Measurements from ENCODE around the gene UGT1A1.
A peak's percentile ranks its signal among the peaks of the same experiment; 100 is the strongest.
"Not testable (repeated sequence)": the region's sequence is repeated elsewhere in the genome, so short reads cannot be mapped to it uniquely, and the experiment has no call there.

The UGT1A1 gene

DNA sequence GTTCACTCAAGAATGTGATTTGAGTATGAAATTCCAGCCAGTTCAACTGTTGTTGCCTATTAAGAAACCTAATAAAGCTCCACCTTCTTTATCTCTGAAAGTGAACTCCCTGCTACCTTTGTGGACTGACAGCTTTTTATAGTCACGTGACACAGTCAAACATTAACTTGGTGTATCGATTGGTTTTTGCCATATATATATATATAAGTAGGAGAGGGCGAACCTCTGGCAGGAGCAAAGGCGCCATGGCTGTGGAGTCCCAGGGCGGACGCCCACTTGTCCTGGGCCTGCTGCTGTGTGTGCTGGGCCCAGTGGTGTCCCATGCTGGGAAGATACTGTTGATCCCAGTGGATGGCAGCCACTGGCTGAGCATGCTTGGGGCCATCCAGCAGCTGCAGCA lies at the start of gene UGT1A1:
UGT1A1 (plus strand) TSS at position 228 of the 400 bp plus-strand sequence; CDS start at position 246, 18 bp downstream.
- no peak for DNase-seq (ENCODE audit: extremely low read depth in 1 of 2, low read depth in 1 of 2)

DNA sequence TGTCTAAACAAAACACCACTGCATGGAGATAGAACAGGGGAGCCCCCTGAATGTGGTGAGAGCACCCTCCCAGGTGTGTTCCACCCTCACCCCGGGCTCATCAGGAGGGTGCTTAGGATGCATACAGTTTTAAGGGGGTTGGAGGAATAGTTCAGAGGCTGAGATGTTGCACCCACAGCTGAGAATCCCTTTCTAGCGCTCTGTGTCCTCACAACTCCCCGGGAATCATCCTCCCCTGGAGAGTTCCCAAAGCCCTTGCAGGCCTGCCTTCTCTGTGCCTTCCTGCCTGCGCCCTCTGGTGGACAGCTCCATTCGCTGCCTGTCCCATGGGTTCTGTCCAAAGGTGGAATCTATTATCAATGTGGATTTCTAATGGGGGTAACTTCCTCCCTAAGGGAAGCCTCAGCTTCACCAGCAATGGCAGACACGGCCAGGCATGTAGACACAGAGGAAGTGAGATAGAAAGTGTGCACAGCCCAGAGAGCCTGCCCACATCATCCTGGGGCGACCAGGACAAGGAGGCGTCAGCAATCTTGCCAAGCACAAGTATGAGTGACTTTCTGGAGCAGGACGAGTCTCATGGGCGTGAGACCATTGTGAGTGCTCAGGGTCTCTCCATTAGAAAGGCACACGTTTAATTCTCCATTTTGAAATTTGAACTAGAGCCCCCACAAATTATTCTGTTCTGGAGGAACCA lies 48.6 kb upstream of the UGT1A1 start:
- DNase-seq (ENCODE audit: extremely low read depth in 1 of 2, low read depth in 1 of 2): peak; percentile 34 to 55

DNA sequence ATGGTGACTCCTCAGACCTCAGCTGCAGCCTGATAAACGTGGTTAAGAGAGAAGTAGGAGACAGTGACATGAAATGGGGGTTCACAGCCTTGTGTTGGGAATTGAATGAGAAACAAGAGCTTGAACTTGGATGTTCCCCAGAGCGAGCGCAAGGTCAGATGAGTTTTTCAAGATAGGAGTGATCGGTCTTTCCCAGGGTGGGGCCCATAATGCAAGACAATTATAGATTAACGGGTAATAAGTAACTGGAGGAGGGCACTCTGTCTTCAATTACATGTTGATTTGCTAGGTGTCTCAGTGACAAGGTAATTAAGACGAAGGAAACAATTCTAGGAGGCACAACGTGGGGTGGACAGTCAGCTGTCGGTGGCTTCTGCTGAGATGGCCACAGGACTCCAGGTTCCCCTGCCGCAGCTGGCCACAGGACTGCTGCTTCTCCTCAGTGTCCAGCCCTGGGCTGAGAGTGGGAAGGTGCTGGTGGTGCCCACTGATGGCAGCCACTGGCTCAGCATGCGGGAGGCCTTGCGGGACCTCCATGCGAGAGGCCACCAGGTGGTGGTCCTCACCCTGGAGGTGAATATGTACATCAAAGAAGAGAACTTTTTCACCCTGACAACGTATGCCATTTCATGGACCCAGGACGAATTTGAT lies 47.3 kb upstream of the UGT1A1 start, which contains the start of gene UGT1A5:
UGT1A5 (plus strand) TSS at position 297 of the 651 bp plus-strand sequence; CDS start at position 382, 85 bp downstream.
- DNase-seq (ENCODE audit: extremely low read depth in 1 of 2, low read depth in 1 of 2): no peak

DNA sequence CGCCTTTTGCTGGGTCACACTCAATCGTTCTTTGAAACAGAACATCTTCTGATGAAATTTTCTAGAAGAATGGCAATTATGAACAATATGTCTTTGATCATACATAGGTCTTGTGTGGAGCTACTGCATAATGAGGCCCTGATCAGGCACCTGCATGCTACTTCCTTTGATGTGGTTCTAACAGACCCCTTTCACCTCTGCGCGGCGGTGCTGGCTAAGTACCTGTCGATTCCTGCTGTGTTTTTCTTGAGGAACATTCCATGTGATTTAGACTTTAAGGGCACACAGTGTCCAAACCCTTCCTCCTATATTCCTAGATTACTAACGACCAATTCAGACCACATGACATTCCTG lies 46.8 kb upstream of the UGT1A1 start:
- no peak for DNase-seq (ENCODE audit: extremely low read depth in 1 of 2, low read depth in 1 of 2)

DNA sequence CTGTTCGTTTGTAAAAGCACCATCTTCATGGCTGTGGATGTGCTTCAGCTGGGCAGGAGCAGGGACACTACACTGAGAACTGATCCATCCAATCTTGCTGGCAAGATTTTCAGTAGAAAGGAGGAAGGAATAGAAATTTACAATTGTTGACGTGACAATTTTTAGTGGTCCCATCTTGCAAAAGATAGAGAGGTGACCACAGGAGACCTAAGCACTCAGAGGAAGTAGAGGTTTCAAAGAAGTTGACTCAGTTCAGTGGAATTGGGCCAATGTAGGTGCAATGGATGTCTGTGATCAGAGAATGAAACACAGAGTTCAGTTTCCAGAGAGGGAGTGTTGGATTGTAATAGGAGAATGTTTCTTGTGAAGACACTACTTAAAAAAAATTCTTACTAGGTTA lies 45.9 kb upstream of the UGT1A1 start:
- DNase-seq (ENCODE audit: extremely low read depth in 1 of 2, low read depth in 1 of 2): no peak

DNA sequence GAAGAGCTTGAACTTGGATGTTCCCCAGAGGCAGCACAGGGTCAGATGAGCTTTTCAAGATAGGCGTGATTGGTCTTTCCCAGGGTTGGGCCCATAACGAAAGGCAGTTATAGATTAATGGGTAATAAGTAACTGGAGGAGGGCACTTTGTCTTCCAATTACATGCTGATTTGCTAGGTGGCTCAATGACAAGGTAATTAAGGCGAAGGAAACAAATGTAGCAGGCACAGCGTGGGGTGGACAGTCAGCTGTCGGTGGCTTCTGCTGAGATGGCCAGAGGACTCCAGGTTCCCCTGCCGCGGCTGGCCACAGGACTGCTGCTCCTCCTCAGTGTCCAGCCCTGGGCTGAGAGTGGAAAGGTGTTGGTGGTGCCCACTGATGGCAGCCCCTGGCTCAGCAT lies 41.5 kb upstream of the UGT1A1 start, which contains the start of gene UGT1A4:
UGT1A4 (plus strand) TSS at position 185 of the 400 bp plus-strand sequence; CDS start at position 270, 85 bp downstream.
- DNase-seq (ENCODE audit: extremely low read depth in 1 of 2, low read depth in 1 of 2): no peak

DNA sequence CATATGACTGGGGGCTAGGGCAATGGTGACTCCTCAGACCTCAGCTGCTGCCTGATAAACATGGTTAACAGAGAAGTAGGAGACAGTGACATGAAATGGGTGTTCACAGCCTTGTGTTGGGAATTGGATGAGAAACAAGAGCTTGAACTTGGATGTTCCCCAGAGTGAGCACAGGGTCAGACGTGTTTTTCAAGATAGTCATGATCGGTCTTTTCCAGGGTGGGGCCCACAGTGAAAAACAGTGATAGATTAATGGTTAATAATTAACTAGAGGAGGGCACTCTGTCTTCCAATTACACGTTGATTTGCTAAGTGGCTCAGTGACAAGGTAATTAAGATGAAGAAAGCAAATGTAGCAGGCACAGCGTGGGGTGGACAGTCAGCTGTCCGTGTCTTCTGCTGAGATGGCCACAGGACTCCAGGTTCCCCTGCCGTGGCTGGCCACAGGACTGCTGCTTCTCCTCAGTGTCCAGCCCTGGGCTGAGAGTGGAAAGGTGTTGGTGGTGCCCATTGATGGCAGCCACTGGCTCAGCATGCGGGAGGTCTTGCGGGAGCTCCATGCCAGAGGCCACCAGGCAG lies 31.3 kb upstream of the UGT1A1 start, which contains the start of gene UGT1A3:
UGT1A3 (plus strand) TSS at position 320 of the 579 bp plus-strand sequence; CDS start at position 405, 85 bp downstream.
- DNase-seq (ENCODE audit: extremely low read depth in 1 of 2, low read depth in 1 of 2): no peak

DNA sequence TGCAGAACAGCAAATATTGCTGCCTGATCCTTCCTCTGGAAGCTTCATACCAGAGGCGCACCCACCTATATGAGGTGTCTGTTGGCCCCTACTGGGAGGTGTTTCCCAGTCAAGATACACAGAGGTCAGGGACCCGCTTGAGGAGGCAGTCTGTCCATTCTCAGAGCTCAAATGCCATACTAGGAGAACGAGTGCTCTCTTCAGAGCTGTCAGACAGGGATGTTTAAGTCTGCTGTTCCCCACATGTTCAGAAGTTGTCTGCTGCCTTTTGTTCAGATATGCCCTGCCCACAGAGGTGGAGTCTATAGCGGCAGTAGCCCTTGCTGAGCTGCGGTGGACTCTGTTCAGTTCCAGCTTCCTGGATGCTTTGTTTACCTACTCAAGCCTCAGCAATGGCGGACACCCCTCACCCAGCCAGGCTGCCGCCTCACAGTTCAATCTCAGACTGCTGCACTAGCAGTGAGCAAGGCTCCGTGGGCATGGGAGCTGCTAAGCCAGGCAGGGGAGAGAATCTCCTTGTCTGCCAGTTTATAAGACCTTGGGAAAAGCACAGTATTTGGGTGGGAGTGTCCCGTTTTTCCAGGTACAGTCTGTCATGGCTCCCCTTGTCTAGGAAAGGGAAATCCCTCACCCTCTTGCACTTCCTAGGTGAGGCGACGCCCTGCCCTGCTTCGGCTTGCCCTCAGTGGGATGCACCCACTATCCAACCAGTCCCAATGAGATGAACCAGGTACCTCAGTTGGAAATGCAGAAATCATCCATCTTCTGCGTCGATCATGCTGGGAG lies 23.0 kb upstream of the UGT1A1 start:
- not testable (repeated sequence) for DNase-seq (ENCODE audit: extremely low read depth in 1 of 2, low read depth in 1 of 2)

DNA sequence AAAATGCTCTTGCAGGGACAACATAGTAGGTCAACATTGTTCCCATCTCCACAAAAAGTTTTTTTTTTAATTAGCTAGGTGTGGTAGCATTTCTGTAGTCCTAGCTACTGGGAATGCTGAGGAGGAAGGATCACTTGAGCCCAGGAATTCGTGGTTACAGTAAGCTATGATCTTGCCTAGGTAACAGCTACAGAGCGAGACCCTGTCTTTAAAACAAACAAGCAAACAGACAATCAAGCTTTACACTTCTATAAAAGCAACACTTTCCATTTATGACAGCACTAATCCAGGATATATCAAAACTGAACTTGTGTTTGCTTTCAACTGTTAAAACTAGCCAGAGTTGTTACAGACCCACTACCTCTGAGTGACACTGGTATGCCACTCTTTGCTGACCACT lies 19.2 kb upstream of the UGT1A1 start:
- DNase-seq (ENCODE audit: extremely low read depth in 1 of 2, low read depth in 1 of 2): no peak

DNA sequence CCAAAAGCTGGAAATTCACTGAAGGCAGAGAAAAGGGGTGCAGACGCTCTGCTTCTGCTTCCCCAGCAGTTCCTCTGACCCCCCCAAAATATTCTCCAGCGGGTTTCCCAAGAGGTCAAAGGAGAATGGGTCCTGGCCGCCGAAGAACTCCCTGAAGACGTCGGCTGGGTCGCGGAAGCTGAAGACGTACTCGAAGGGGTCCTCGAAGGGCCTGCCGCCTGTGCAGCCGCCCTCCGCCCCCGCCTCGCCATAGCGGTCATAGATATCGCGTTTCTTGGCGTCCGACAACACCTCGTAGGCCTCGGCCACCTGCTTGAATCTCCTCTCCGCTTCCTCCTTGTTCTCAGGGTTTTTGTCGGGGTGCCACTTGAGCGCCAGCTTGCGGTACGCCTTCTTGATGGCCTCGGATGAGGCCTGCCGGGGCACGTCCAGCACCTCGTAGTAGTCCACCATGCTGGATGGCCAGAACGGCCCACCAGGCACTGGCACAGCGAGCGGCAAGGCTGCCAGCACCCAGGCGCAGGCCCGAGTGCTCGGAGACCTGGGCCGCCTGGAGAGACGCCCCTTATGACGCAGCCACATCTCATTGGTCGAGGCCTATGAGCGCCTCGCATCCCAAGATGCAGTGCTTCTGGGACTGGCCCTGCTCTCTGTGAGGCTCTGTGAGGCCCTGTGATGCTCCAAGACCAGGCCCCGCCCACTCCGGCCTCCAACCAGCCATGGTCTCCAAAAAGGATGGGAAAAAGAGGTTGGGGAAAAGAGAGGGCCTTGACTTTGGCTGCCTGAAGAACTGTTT lies 16.4 kb upstream of the UGT1A1 start:
- DNase-seq (ENCODE audit: extremely low read depth in 1 of 2, low read depth in 1 of 2): no peak

DNA sequence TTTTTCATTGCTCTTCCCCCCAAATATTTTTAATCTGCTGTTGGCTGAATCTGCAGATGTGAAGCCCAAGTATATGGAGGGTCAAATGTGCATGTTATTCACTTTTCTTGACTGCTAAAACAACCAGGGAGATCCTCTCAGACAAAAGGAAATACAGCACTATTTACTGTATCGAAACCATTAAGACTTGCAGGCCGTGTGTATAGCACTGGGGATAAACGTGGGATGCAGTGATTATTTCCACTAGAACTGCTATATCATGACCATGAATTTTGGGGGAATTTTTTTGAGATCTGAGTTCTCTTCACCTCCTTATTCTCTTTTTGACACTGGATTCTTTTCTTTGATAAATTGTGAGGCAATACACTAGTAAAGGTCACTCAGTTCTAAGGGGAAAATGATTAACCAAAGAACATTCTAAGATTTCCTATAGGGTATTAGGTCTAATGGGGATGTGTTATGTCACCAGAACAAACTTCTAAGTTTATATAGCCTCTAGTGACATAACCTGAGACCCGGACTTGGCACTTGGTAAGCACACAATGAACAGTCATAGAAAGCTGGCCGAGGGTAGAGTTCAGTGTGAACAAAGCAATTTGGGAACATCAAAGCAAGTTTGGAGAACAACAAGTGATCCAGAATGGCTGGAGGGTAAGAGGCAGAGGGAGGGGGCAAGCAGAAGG lies 14.9 kb upstream of the UGT1A1 start:
- DNase-seq (ENCODE audit: extremely low read depth in 1 of 2, low read depth in 1 of 2): no peak

DNA sequence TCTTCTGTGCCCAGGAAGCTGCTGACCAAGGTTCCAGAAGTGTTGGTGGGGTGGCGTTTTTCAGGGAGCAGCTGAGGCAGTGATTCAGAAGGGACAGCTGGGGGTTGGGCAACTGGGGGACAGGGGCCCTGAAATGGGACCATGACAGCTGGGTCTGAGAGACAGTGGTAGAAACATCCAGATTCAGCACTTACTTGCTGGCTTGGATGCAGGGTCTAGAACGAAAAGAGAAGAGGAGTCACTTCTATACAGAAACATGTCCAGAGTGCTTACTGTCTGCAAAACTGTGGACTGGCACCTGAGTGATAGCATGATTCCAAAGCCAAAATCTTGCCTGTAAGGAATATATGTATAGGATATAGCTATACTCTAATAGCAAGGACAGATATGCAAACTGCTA lies 14.2 kb upstream of the UGT1A1 start:
- not testable (repeated sequence) for DNase-seq (ENCODE audit: extremely low read depth in 1 of 2, low read depth in 1 of 2)

DNA sequence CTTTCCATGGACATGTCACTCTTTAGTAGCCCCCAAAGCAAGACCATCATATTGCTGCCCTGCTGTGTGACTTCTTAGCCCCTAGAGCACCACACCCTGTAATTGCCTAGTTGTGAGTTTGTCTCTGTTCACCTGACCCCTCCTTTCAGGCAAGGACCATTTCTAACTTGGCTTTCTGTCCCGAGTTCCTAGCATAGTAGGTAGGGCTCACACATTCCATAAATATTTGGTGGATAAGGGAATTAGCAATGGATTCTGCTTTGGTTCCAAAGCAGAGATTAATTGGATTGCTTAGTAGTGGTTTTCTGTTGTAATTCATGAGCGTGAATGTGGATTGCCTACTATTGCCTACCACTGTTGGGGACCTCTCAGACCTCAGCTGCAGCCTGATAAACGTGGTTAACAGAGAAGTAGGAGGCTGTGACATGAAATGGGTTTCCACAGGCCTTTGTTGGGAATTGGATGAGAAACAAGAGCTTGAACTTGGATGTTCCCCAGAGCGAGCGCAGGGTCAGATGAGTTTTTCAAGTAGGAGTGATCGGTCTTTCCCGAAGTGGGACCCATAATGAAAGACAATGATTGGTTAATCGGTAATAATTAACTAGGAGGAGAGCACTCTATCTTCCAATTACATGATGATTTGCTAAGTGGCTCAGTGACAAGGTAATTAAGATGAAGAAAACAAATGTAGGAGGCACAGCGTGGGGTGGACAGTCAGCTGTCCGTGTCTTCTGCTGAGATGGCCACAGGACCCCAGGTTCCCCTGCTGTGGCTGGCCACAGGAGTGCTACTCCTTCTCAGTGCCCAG lies 13.4 kb upstream of the UGT1A1 start:
- DNase-seq (ENCODE audit: extremely low read depth in 1 of 2, low read depth in 1 of 2): no peak

DNA sequence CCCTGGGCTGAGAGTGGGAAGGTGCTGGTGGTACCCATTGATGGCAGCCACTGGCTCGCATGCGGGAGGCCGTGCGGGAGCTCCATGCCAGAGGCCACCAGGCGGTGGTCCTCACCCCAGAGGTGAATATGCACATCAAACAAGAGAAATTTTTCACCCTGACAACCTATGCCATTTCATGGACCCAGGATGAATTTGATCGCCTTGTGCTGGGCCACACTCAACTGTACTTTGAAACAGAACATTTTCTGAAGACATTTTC lies 12.9 kb upstream of the UGT1A1 start:
- no peak for DNase-seq (ENCODE audit: extremely low read depth in 1 of 2, low read depth in 1 of 2)

DNA sequence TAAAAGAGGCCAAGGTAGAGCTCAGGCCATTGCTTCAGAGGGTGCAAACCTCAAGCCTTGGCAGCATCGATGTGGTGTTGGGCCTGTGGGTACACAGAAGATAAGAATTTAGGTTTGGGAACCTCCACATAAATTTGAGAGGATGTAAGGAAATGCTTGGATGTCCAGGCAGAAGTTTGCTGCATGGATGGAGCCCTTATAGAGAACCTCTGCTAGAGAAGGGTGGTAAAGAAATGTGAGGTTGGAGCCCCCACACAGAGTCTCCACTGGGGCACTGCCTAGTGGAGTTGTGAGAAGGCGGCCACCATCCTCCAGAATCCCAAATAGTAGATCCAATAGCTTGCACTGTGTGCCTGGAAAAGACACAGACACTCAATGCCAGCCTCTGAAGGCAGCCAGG lies 9.4 kb upstream of the UGT1A1 start:
- not testable (repeated sequence) for DNase-seq (ENCODE audit: extremely low read depth in 1 of 2, low read depth in 1 of 2)

DNA sequence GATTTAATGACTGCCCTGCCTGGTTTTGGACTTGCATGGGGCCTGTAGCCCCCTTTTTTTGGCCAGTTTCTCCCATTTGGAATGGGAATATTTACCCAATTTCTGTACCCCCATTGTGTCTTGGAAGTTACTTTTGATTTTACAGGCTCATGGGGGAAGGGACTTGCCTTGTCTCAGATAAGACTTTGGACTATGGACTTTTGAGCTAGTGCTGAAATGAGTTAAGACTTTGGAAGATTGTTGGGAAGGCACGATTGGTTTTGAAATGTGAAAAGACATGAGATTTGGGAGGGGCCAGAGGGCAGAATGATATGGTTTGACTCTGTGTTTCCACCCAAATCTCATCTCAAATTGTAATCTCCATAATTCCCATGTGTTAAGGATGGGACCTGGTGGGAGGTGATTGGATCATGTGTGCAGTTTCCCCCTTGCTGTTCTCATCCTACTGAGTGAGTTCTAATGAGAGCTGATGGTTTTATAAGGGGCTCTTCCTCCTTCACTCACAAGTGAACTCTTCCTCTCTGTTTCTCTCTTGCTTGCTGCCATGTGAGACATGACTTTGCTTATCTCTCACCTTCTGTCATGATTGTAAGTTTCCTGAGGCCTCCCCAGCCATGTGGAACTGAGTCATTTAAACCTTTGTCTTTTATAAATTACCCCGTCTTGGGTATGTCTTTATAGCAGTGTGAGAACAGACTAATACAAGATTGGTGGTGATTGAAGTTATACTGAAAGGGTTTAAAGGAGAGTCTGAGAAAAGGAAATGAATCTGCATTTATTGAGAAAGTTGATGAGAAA lies 8.7 kb upstream of the UGT1A1 start:
- DNase-seq (ENCODE audit: extremely low read depth in 1 of 2, low read depth in 1 of 2): not testable (repeated sequence)

DNA sequence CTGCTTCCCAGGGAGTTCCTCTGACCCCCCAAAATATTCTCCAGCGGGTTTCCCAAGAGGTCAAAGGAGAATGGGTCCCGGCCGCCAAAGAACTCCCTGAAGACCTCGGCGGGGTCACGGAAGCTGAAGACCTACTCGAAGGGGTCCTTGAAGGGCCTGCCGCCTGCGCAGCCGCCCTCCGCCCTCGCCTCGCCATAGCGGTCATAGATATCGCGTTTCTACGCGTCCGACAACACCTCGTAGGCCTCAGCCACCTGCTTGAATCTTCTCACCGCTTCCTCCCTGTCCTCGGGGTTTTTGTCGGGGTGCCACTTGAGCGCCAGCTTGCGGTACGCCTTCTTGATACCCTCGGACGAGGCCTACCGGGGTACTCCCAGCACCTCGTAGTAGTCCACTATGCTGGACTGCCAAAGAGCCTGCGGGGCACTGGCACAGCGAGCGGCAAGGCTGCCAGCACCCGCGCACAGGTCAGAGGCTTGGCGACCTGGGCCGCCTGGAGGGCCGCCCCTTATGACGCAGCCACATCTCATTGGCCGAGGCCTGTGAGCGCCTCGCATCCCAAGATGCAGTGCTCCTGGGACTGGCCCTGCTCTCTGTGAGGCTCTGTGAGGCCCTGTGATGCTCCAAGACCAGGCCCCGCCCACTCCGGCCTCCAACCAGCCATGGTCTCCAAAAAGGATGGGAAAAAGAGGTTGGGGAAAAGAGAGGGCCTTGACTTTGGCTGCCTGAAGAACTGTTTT lies 5.0 kb upstream of the UGT1A1 start:
- no peak for DNase-seq (ENCODE audit: extremely low read depth in 1 of 2, low read depth in 1 of 2)

All from activated CD8-positive, alpha-beta memory T cell treated with anti-CD3 and anti-CD28 coated beads for 1 hour (primary cell).